Measurements from ENCODE around the gene NOM1.

NOM1 gene

DNA sequence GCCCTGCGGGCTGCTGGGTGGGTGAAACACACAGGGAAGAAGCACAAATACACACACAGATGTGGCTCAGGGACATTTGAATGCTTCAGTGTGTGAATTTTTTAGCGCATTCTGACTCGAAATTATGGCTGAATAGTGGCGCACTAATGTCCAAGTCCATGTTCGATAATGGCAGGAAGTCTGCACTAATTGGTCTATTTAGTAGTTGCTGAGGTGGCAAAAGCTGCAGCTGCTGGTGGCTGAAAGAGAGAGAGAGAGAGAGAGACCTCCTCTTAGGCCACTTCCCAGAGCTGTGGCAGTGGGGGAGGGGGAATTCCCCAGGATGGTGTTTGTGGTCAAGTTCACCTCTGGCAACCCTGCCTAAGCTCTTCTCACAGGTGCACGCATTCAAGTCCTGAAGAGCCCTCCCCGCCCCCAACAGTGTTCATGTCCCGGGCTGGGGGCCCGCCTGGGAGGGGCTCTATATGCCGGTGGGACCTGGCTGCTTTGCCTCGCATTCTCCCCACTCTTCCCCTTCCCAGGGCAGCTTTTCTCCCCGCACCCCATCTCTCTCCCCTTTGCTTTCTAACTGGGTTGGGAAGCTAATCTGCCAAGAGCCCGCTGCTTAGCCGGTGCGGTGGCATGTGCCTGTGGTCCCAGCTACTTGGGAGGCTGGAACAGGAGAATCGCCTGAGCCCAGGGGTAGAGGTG is 67.0 kb downstream of the NOM1 start:
- peak in 2 of 3 experiments; percentile 42 to 84 for DNase-seq

DNA sequence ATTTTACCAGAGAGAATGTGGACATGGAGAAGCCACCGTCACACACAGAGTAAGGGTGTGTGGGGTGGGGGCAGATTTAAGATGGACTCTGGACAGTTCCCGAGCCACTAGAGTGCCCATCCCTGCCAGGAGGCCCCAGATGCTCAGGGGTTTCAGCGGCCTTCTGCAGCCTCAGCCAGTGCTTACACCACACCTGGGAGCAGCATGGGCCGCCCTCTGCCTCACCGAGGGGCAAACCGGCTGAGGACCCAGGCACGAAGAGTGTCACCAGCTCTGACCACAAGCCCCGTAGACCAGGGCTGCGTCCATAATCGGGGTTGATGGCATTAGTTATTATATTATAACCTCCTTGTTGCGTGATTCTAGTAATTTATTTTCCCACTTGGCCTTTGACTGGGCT is 67.6 kb downstream of the NOM1 start:
- no peak for DNase-seq

DNA sequence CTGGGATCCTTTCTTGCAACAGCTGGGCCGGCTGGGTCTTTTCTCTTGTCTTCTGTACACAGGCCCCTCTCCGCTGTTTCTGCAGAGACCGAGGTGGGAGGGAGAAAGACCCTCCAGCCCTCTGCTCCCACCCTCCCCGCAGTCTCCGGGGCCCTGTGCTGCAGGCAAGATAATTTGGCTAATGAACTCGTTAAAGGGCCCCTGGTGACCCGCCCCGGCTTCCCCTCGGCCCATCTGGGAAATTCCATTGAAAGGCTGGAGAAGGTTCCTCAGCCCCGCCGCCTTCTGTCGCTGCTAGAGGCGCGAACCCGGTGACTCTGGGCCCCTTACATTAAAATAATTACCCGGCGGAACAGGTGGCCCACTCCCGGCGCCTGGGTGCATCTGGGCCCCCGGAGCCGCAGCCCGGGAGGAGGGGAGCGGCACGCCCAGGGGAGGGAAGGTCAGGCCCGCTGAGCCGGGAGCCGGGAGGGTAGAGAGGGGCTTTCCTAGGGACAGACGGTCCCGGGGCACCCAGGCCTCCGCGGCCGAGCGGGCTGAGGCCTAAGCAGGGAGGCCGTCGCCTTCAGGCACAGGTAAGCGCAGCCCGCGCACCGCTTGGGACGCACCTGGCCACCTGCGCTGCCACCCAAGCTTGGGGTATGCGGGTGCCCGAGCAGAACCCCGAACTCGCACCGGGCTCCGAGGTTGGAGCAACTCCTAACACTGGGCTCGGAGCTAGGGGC is 68.3 kb downstream of the NOM1 start:
- no peak for DNase-seq

DNA sequence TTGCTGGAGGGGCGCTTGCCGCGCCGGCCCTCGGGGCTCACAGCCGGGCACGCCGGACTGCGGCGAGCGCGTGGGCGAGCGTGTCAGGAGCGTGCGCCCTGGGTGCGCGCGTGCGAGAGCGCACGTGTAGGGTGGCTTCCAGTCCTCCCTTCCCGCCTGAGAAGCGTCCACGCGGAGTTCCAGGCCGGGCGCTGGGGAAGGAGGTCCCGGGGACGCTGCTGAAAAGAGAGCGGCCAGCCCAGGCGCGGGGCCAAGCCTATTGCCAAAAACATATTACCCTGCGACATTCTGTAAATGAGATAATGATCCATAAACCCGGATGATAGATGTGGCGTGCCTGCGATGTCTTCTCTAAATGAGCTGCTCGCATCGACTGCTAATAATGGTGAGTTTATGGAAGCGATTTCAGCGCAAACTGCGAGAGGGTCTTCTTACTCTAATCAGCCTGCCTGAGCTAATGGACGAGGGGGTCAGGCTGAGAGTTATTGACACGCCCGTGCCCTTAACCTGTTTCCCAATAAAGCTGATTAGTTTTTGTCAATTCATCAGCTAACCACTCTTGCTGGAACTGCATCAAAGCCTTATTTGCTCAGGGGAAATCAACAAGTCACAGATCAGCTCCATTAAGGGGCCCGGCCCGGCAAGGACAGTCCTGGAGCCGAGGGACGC is 69.0 kb downstream of the NOM1 start:
- DNase-seq, result peak in 2 of 3 experiments; percentile 46 to 60

DNA sequence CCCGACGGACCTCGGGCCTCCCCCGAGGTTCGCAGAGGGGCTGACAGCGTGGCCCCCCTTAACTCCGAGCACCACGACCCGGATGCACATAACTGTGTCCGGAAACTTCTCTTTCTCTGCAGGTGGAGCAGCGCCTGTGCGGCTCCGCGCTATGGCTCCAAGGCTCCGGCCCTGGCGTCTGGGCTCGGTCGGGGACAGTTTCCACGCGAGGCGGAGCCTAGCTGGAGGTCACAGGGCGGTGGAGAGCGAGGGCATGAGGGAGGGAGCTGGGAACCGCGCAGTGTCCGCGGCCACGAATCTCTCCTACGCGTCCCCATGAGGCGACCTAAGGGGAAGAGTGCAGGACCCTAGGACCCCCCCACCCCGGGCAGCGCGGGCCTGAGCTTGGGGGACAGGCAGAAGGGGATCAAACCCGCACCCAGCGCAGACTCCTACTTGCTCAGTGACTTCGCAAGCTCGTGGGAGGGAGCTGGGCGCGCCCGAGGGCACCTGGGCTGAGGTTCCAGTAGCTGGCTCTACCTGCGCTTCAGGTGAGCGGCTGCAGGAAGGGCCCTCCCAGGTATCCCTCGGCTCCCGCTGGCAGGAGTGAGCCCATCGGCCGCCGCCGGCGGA is 69.6 kb downstream of the NOM1 start:
- DNase-seq, result peak in 2 of 3 experiments; percentile 58 to 63

DNA sequence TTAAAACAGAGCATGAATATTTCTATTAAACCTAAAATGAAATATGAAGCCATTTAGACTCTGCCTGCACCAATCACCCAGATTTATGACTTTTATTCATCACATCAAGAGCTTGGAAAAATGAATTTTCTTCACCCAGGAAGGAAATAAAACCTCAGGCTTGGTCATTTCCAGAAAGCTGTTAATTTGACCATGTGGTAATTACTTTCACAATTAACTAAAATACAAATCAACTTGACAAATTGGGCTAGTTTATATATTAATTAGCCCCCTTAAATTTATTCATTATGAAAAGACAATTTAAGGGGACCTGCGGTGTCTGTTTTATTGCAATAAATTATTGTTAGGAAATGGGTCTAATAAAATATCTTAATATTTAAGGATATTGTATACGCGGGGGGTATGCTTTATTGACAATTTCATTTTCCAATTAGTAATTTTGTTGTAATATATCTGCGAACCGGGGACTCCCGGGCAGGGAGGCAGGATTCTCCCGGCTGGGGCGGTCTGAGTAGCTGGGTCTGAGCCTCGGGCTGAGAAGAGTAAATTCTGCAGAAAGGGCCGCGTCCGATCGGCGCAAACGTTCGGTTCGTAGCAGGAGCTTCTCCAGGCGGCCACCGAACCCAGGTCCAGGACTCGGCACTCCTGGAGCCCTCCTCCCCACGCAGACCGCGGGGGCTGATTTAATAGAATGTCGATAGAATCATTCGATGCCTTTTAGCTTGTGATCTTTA is 70.4 kb downstream of the NOM1 start:
- DNase-seq, result no peak

DNA sequence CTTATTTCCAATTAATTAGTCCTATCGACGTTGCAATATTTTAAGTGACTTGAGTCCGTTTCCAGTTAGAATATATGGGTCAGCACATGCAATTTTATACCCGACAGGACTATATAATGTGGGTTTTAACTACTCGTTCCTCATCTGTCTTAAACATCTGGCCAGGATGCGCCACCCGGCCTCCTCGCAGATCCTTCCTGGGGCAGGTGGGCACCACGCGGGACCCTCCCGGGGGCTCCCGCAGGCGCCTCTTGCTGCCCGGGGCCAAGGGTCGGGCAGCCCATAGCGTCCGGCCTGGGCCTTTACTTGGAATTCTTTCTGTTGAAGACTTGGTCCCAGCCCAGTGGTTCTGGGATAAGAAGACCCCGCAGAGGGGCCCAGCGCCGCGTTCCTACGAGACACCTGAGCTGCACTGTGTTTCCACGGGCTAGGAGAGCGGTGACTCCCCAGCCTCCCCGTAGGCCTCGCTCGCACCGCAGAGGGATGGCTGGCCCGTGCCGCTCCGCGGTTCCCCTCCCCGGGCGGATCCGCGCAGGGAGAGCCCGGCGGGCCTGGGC is 71.1 kb downstream of the NOM1 start:
- no peak for DNase-seq

DNA sequence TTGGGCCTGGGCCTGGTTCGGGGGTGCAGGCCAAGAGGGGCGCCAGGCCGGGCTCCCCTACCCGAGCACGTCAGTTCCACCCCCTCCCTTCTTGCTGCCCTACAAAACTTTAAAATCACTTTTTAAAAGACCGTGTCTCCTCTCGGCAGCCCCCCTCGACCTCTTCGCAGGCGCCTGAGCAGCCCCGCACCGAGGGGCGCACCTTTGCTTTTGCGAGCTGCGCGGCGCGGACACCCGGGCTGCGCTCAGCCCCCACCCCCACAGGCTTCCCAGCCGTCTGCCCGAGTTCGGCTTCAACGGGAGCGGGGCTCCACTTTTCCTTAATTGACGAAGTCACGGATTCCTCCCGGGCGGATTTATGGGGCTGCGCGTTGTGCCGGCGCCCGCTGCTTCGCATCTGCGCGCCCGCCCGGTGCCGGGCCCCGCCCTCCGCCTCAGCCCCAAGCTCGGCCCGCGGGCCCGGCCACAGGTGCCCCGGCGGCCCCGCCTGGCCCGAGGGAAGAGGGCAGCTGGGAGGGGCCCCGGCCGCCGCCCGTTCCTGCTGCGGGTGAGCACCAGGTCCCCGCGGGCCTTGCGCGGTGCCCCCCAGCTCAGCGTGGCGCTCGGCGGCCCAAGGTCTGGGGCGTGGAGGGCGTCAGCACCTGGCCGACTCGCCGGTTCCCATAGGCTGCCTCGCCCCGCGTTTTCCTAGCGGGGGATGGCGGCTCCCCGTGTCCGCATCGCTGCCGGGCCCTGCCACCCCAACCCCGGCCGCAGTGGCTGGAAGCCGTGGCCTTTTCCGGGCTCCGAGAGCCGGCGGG is 71.8 kb downstream of the NOM1 start:
- DNase-seq, result no peak

DNA sequence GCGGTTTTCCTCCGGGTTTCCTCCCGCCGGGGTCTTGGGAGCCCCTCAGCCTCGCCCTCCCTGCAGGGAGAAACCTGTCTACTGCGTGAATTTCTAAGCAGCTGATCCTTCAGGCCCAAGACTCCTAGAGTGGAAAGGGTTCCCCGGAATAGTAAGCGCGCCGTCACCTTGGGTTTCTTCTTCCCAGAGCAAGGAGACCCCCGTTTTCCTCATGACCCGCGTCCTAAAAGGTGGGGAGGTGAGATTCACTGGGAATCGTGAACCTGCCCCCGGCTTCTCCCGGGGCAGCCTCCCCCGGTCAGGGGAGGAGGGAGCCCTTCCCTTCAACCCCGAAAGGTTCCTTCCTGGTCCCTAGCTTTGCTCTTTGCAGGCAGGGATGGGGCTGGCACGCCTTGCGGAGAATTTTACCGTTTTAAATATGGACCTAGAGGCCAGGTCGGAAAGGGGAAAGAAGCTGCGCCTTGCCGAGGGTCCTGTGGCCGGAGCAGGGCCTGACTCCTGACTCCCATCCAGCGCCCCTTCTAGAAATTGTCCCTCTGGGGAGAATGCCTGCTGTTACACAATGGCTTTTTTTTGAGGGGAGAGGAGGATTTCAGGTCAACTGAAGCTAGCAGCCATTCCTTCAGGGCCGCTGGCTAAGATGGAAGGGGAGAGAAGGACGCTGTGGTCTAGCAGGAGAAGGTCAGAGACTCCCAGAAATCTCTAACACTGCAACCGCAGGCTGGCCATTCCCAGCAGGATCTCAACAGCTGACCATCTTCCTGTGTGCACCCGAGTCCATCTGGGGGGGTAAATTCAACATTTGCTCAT is 72.6 kb downstream of the NOM1 start:
- DNase-seq, result no peak

Data from NCI-H1417 (cell line).